ENCODE measurements around the gene FBXO39. TPM values are rescaled to one million over a fixed set of nuclear protein-coding genes. Genes with fewer than 3 reads are reported as not detected.
"Not testable (repeated sequence)": the region's sequence is repeated elsewhere in the genome, so short reads cannot be mapped to it uniquely, and the experiment has no call there.

Gene FBXO39
- 0.68 TPM for total RNA-seq

- ATAC-seq, result peak; percentile 55
These were observed at the start of gene FBXO39 for GRCh38 chr17:6775871-6776405. FBXO39 (plus strand) TSS chr17:6776215; CDS start chr17:6779869, 3,654 bp downstream.

DNA sequence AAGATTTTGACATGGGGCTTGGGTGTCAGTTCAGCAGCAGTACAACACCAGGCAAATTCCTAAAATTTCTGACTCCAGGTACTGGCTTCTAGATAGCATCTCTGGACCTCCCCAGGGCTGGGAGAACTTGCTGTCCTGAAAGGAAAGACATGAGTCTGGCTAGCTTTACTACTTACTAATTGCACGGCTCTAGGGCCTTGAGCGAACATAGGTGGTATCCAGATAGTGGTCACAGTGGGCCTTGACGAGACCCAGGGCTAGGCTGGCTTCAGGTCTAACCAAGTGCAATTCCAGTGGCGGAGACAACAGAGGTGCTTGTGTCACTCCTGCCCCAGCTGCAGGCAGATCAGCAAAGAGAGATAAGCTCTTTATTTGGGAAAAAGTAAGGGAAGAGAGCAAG, 46.5 kb upstream of the FBXO39 start:
- no peak for ATAC-seq

- not testable (repeated sequence) for ATAC-seq
These were observed 29.4 kb upstream of the FBXO39 start for GRCh38 chr17:6746665-6747064.

GRCh38 chr17:6748617-6749016, 27.4 kb upstream of the FBXO39 start:
- no peak for ATAC-seq

DNA sequence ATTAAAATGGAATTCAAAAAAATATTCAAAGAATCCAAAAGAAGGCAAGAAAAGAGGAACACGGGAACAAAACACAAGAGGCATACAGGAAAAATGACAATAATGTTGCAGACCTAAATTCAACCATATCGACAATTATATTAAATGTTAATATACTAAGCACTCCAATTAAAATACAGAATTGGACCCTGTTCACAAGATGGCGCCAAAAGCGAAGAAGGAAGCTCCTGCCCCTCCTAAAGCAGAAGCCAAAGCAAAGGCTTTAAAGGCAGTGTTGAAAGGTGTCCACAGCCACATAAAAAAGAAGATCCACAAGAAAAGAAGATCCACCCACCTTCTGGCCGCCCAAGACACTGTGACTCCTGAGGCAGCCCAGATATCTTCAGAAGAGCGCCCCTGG, 26.5 kb upstream of the FBXO39 start:
- no peak for ATAC-seq

DNA sequence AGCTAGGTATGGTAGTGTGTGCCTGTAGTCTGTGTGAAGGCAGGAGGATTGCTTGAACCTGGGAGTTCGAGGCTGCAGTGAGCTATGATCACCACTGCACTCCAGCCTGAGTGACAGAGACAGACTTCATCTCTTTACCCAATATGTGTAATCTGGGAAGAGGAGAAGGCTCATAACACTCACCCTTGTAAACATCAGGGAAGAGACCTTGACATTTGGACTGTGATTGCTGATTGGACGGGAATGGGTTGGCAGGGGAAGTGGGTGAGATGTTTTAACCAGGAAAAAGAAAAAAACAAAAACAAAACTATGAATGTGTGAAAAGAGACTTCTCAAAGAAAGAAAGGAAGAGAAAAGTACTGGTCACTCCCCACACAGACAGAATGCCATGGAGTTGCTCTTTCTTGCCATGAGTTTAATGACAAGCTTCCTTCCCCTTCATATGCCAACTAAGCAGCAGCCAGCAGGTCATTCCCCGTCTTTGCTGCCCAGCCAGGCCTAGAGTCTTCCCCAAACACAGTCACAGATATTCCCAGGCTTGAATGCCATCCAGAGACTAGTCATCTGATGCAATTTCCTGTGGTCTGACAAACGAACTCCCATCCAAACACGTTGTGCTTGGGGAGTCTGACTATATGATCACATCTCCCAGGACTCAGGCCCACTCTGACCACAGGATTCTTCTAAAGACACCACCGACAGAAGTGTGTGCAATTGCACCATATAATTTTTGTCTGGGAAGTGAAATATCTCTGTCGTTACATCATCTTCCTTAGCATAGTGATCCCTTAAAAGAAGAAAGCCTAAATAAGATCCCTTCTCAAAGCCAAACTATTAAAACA, 23.7 kb upstream of the FBXO39 start:
- peak; percentile 27 for ATAC-seq

GRCh38 chr17:6753006-6753445, 23.0 kb upstream of the FBXO39 start:
- ATAC-seq, result peak; percentile 12

GRCh38 chr17:6753546-6753945, 22.5 kb upstream of the FBXO39 start:
- no peak for ATAC-seq

DNA sequence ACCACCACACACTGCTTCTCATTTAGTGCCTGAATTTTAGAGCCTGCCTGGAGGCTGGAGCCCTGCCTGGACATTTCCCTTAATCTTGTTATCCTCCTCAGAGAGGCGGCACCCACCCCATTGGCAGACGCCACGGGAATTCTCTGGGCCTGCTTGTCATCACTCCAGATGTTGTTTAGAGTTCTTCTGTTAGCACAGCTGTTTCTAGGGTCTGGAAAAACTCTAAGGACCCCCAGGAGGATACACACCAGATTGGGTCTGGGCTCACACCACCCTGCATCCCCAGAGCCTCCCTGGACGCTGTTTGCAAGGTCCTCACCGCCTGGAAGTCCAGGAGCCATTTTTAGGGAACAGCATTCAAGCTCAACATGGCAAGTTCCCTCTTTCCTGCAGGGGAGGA, 20.7 kb upstream of the FBXO39 start:
- ATAC-seq, result no peak

DNA sequence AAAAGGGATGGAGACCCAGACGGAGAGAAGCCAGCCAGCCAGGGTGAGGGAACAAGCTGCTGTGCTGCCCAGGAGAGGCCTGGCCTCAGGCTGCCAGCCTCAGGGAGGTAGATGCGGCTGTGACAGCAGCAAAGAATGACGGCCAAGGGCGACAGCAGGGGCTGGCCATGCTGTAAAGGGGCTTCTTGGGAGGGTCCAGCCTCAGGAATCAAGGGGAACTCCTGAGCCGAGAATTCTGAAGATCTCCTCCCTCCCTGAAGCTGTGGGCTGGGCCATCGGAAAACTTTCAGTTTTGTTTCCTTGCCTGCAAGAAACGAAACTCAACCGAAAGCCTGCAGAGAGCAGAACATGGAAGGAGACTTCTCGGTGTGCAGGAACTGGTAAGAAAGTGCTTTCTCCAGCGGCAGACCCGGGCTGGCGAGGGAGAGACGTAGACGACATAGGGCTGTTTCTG, 20.3 kb upstream of the FBXO39 start, which contains the start of gene XAF1:
Gene XAF1, plus strand, starts transcription at position 316 of the 454 bp plus-strand sequence. Its CDS starts 33 bp downstream, at position 349.
- ATAC-seq, result peak; percentile 30

- peak; percentile 7 for ATAC-seq
These were observed 19.5 kb upstream of the FBXO39 start for GRCh38 chr17:6756425-6757031.

GRCh38 chr17:6757747-6758146, 18.3 kb upstream of the FBXO39 start:
- no peak for ATAC-seq

DNA sequence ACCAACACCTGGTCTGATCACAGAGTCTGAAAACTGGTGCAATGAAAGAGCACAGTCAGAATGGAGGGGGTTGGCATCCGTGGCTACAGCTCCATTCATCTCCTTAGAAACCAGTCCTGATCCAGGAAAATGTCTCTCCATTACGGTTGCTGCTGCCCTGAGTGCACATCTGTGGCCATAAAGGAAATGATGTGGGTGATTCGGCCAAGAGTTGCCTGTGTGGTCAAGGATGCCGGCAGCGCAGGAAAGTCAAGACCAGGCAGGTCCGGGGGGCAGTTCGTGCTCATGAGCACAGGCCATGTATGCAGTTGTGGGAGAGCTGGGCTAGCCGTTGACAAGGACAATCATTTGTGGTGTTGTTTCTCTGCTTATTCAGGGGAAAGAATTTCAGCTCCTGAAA, 14.2 kb upstream of the FBXO39 start:
- no peak for ATAC-seq

DNA sequence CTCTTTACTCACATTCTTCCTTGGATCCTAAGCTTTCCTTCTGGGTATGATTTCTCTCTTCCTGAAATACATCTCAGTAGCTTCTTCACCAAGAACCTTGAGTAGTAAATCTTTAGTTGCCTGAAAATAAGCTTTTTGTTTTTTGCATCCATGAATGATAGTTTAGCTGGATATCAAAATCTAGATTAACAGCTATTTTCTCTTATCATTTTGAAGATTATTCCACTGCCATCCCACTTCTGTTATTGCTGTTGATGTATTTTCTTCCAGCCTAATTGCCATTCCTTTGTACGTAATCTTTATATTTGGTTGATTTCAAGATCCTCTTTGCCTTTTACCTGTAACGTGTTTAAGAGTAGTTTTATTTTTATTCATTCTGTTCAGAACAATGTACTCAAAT, 7.6 kb upstream of the FBXO39 start:
- no peak for ATAC-seq

DNA sequence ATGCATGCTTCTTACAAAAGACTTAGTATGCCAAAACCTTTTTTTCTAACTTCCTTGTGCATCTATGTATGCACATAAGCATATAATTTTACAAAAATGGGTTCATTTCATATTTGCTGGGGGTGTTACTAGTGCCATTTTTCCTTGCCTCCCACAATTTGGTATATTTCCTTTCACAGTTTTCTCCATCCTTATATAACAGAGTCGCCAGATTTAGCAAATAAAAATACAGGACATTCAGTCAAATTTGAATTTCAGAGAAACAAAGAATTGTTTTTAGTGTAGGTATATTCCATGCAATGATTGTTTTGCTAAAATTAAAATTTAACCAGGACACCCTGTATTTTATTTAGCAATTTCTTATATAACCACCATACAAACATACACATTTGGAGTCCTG, 4.0 kb upstream of the FBXO39 start:
- ATAC-seq, result no peak

- not testable (repeated sequence) for ATAC-seq
These were observed 1.1 kb upstream of the FBXO39 start for GRCh38 chr17:6774906-6775305.

GRCh38 chr17:6779411-6779810, 3.4 kb downstream of the FBXO39 start:
- no peak for ATAC-seq

GRCh38 chr17:6780001-6780400, 4.0 kb downstream of the FBXO39 start:
- no peak for ATAC-seq

GRCh38 chr17:6780886-6781285, 4.9 kb downstream of the FBXO39 start:
- no peak for ATAC-seq

DNA sequence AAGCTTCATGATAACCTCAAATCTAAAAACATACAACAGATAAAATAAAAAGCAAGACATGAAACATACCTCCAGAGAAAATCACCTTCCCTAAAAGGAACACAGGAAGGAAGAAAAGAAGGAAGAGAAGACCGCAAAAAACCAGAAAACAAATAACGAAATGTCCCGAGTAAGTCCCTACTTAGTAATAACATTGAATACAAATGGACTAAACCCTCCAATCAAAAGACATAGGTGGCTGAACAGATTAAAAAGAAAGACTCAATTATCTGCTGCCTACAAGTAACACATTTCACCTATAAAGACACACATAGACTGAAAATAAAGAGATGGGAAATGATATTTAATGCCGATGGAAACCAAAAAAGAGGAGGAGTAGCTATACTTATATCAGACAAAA, 6.2 kb downstream of the FBXO39 start:
- no peak for ATAC-seq

DNA sequence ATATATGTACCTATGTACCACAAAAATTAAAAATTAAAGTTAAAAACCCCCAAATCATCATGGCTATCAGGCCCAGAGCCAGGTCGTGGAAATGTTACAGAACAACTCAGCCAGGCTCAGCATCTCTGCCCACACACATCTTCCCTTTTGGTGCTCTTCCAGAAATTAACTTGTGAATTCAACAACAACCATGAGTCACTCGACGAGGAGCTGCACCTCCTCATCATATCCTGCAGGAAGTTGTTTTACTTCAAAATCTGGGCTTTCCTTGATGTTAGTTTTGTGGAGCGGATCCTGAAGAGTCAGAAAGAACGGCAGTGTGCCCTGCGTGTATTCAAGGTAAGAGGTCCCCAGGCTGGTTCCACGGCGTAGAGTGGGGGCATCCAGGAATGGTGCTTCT, 10.6 kb downstream of the FBXO39 start:
- peak; percentile 77 for ATAC-seq

DNA sequence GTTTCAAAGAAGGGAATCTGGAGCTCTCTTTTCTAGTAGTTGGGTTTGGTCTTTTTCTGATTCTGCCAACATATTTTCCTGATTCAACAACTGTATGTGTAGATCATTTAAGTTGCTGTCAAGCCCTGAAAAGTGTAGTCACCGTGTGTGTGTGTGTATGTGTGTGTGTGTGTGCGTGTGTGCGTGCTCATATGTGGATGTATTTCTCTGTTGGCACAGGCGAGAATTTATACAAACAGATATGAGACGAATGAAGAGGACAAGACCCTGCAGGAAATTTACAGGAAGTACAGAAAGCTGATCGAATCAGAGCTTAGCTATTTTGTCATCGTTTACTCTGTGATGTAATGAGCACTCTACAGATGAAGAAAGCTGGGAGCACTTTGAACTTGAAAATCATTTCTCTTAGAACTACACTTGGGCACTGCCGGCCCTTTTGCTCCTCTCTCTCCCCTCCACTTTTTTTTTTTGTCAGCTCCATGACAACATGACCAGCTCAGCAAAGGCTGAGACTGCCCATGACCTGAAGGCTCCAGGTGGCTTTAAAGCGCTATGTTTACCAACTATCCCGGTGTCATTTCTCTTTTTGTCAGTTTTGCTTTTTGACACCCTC, 11.2 kb downstream of the FBXO39 start:
- ATAC-seq, result peak; percentile 43

DNA sequence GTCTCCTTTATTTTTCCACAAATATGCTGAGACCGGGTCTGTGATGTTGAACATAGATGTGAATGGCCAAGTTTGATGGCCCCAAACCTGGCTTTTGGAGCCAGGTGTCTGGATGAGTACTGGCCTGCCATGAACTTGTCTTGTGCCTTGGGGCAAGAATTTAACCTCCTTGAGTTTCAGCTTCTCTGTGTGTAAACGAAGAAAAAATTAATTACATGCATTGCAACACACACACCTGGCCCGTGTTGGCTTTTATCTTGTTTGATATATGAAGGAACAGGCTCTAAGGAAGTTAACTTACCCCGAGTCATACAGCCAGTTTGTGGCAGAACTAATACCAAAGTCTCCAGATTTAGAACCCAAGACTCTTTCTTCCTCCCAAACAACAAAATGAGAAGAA, 13.1 kb downstream of the FBXO39 start:
- peak; percentile 57 for ATAC-seq
